Hepatocyte (in vitro differentiated cells): ENCODE measurements around the gene ST8SIA5.

Experiments
- EZH2 ChIP-seq: fragments of 200-600 bp; sonication (generic); IDR thresholded peaks from 2 replicates; pipeline ENCODE4 v1.6.1; 2016; ENCODE audit warnings: antibody characterized with exemption, mild to moderate bottlenecking, borderline replicate concordance
- EZH2phosphoT487 ChIP-seq: fragments of 200-600 bp; sonication (generic); IDR thresholded peaks from one replicate; pipeline ENCODE4 v1.6.1; 2018; ENCODE audit warnings: antibody characterized with exemption, mild to moderate bottlenecking, low read depth, moderate library complexity; ENCODE audit not compliant: unreplicated experiment, severe bottlenecking
- TF ChIP-seq, protein P1 (sequence below): fragments of 200-600 bp; sonication (generic); IDR thresholded peaks from 2 replicates; pipeline ENCODE4 v1.5.1; 2016; ENCODE audit warnings: antibody characterized with exemption, mild to moderate bottlenecking; ENCODE audit not compliant: poor library complexity

DNA sequence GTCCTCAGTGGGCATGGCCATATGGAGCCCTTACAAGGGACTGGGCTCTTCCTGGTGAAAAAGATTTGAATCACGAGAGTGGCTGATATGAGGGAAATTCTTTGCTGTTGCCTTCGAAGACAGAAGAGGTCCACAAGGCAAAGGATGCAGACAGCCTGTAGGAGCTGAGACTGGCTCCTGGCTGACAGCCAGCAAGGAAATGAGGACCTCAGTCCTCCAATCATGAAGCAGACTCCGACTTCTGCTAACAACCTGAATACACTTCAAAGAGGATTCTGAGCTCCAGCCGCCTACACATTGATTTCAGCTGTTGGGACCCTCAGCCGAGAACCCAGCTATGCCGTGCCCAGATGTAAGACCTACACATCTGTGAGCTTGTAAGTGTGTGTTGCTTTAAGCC, 3.0 kb upstream of the ST8SIA5 start:
- TF ChIP-seq EZH2phosphoT487 (no peak), EZH2 (no peak)
- TF ChIP-seq, protein P1, sequence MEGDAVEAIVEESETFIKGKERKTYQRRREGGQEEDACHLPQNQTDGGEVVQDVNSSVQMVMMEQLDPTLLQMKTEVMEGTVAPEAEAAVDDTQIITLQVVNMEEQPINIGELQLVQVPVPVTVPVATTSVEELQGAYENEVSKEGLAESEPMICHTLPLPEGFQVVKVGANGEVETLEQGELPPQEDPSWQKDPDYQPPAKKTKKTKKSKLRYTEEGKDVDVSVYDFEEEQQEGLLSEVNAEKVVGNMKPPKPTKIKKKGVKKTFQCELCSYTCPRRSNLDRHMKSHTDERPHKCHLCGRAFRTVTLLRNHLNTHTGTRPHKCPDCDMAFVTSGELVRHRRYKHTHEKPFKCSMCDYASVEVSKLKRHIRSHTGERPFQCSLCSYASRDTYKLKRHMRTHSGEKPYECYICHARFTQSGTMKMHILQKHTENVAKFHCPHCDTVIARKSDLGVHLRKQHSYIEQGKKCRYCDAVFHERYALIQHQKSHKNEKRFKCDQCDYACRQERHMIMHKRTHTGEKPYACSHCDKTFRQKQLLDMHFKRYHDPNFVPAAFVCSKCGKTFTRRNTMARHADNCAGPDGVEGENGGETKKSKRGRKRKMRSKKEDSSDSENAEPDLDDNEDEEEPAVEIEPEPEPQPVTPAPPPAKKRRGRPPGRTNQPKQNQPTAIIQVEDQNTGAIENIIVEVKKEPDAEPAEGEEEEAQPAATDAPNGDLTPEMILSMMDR, result no peak
